ENCODE results near the gene CDC37L1.
"Not testable (repeated sequence)": the region's sequence is repeated elsewhere in the genome, so short reads cannot be mapped to it uniquely, and the experiment has no call there.

Gene CDC37L1

DNA sequence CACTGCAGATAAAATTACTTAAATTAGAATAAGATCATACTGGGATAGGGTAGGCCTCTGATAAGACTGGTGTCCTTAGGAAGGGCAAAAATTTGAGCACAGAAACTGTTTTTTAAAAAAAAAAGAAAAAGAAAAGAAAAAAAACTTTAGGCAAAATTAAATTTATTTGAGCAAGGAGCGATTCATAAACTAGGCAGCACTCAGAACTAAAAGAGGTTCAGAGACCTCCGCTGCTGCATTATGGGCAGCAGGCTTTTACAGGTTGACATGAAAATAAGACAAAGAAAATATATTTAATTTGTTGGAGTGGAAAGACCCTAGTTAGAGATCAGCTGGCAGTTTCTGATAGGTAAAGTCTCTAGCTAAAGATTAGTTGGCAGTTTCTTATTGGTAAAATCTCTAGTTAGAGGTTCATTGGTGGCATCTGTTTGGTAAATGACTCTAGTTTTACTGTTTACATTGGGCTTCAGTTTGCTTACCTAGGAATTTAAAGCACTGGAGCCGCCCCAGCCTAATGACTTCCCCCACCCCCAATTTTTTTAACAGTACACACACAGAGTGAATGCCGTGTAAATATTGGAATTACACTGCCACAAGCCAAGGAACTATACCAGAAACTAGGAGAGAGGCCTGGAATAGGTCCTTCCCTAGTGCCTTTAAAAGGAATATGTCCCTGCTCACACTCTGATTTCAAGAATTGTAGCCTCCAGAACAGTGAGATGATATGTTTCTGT is 21.8 kb upstream of the CDC37L1 start:
- H3K27ac ChIP-seq (ENCODE audit: low read depth, low read length) = no peak overlapping the region
- peaks cover 0 to 9% (median 7%) of the 10 kb centered on the region in 5 donors for H3K4me1 ChIP-seq (ENCODE audit: control insufficient read depth in 5 of 5, insufficient read depth in 5 of 5, low read length in 5 of 5)
- no peaks in the 10 kb centered on the region for H3K27me3 ChIP-seq (ENCODE audit: control insufficient read depth in 5 of 5, insufficient read depth in 4 of 5, low read length in 5 of 5)
- H3K36me3 ChIP-seq (ENCODE audit: control insufficient read depth in 5 of 5, insufficient read depth in 5 of 5, low read length in 5 of 5) = no peaks in the 10 kb centered on the region
- H3K4me3 ChIP-seq (ENCODE audit: low read depth in 1 of 5, low read length in 5 of 5) = no peak overlapping the region
- no peak overlapping the region for H3K9ac ChIP-seq (ENCODE audit: low read length in 5 of 5)
- H3K9me3 ChIP-seq (ENCODE audit: control insufficient read depth in 5 of 5, low read length in 5 of 5) = no peaks in the 10 kb centered on the region

DNA sequence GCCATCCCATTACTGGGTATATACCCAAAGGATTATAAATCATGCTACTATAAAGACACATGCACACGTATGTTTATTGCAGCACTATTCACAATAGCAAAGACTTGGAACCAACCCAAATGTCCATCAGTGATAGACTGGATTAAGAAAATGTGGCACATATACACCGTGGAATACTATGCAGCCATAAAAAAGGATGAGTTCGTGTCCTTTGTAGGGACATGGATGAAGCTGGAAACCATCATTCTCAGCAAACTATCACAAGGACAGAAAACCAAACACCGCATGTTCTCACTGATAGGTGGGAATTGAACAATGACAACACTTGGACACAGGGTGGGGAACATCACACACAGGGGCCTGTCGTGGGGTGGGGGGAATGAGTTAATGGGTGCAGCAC is 18.7 kb upstream of the CDC37L1 start:
- not testable (repeated sequence) for H3K9me3 ChIP-seq (ENCODE audit: control insufficient read depth in 5 of 5, low read length in 5 of 5); H3K4me3 ChIP-seq (ENCODE audit: low read depth in 1 of 5, low read length in 5 of 5); H3K27ac ChIP-seq (ENCODE audit: low read depth, low read length); H3K9ac ChIP-seq (ENCODE audit: low read length in 5 of 5); H3K36me3 ChIP-seq (ENCODE audit: control insufficient read depth in 5 of 5, insufficient read depth in 5 of 5, low read length in 5 of 5); H3K27me3 ChIP-seq (ENCODE audit: control insufficient read depth in 5 of 5, insufficient read depth in 4 of 5, low read length in 5 of 5)
- peaks cover 4 to 38% (median 35%) of the 10 kb centered on the region in 5 donors for H3K4me1 ChIP-seq (ENCODE audit: control insufficient read depth in 5 of 5, insufficient read depth in 5 of 5, low read length in 5 of 5)

DNA sequence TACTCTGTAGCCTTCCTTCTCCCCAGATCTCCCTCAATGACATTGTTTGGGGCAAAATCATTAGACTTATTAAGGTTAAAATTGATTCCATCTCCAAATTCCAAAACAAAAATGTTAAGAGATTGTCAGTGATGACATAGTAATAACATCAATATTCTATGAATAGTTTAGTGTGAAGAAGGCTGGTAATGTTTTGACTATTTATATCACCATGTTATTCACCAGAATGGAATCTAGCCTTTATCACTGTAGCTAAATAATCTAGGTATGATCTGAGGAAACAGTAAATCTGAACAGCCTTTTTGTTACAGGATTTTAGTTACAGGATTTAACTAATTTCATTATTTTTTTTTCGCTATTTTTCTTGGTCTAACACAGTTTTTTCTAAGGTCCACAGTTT is 18.2 kb upstream of the CDC37L1 start:
- H3K36me3 ChIP-seq (ENCODE audit: control insufficient read depth in 5 of 5, insufficient read depth in 5 of 5, low read length in 5 of 5) = no peaks in the 10 kb centered on the region
- no peak overlapping the region for H3K27ac ChIP-seq (ENCODE audit: low read depth, low read length)
- no peaks in the 10 kb centered on the region for H3K9me3 ChIP-seq (ENCODE audit: control insufficient read depth in 5 of 5, low read length in 5 of 5)
- H3K4me1 ChIP-seq (ENCODE audit: control insufficient read depth in 5 of 5, insufficient read depth in 5 of 5, low read length in 5 of 5) = peaks cover 4 to 43% (median 40%) of the 10 kb centered on the region in 5 donors
- H3K9ac ChIP-seq (ENCODE audit: low read length in 5 of 5) = no peak overlapping the region
- H3K4me3 ChIP-seq (ENCODE audit: low read depth in 1 of 5, low read length in 5 of 5) = no peak overlapping the region
- no peaks in the 10 kb centered on the region for H3K27me3 ChIP-seq (ENCODE audit: control insufficient read depth in 5 of 5, insufficient read depth in 4 of 5, low read length in 5 of 5)

DNA sequence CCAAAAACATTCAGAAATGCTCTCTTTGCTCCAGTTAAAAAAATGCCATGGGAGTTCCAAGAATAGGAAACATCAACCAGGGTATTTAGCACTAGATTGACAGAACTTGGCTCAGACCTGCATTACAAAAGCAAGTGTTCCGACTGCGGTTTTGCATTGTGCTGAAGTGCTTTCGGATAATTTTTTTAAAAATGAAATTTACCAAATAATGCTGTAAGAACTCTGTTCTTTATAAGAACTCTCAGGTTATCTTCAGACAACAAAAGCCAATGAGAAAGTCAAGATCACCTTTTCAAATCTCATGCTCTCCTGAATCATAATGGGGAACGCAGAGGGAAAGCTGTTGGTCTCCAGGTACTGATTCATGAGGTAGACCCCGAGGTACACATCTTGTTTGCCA is 17.8 kb upstream of the CDC37L1 start:
- H3K9ac ChIP-seq (ENCODE audit: low read length in 5 of 5) = peak overlapping the region in 4 of 5 donors; percentile 2 to 81 (median 74)
- peak overlapping the region; percentile 64 to 79 (median 73) for H3K4me3 ChIP-seq (ENCODE audit: low read depth in 1 of 5, low read length in 5 of 5)
- H3K27ac ChIP-seq (ENCODE audit: low read depth, low read length) = peak overlapping the region; percentile 26
- peaks cover 4 to 45% (median 43%) of the 10 kb centered on the region in 5 donors for H3K4me1 ChIP-seq (ENCODE audit: control insufficient read depth in 5 of 5, insufficient read depth in 5 of 5, low read length in 5 of 5)
- no peaks in the 10 kb centered on the region for H3K9me3 ChIP-seq (ENCODE audit: control insufficient read depth in 5 of 5, low read length in 5 of 5)
- H3K27me3 ChIP-seq (ENCODE audit: control insufficient read depth in 5 of 5, insufficient read depth in 4 of 5, low read length in 5 of 5) = no peaks in the 10 kb centered on the region
- no peaks in the 10 kb centered on the region for H3K36me3 ChIP-seq (ENCODE audit: control insufficient read depth in 5 of 5, insufficient read depth in 5 of 5, low read length in 5 of 5)

DNA sequence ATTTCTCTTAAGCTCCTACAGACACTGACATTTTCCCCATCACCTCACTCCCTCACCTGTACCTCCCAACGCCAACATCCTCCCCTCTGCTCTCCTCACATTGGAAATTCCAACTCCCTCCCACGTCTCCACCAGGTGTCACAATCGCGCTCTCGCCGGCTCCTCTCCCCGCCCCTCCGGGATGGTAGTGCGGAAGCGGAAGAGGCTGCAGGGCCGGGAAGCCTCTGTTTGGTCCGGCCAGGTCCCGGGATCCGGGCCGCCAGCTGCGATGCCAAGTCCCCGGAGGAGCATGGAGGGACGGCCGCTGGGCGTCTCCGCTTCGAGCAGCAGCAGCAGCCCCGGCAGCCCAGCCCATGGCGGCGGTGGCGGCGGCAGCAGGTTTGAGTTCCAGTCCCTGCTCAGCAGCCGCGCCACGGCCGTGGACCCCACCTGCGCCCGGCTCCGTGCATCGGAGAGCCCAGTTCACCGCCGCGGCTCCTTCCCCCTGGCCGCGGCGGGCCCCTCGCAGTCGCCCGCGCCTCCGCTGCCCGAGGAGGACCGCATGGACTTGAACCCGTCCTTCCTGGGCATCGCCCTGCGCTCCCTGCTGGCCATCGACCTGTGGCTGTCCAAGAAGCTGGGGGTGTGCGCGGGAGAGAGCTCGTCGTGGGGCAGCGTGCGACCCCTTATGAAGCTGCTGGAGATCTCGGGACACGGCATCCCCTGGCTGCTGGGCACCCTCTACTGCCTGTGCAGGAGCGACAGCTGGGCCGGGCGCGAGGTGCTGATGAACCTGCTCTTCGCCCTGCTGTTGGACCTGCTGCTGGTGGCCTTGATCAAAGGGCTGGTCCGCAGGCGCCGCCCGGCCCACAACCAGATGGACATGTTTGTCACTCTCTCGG is 17.0 kb upstream of the CDC37L1 start, which contains the start of gene PLPP6:
Gene PLPP6 (plus strand): TSS at position 187 of the 881 bp plus-strand sequence. CDS start 82 bp downstream, at position 269.
- Histone ChIP-seq H3K36me3 (ENCODE audit: control insufficient read depth in 5 of 5, insufficient read depth in 5 of 5, low read length in 5 of 5) (no peaks in the 10 kb centered on the region), H3K4me3 (ENCODE audit: low read depth in 1 of 5, low read length in 5 of 5) (peak within 1 kb of the TSS; percentile 64 to 79 (median 73)), H3K9ac (ENCODE audit: low read length in 5 of 5) (peak within 1 kb of the TSS; percentile 48 to 81 (median 77)), H3K9me3 (ENCODE audit: control insufficient read depth in 5 of 5, low read length in 5 of 5) (no peaks in the 10 kb centered on the region), H3K27ac (ENCODE audit: low read depth, low read length) (peak within 1 kb of the TSS; percentile 65), H3K4me1 (ENCODE audit: control insufficient read depth in 5 of 5, insufficient read depth in 5 of 5, low read length in 5 of 5) (peaks cover 4 to 47% (median 43%) of the 10 kb centered on the region in 5 donors), H3K27me3 (ENCODE audit: control insufficient read depth in 5 of 5, insufficient read depth in 4 of 5, low read length in 5 of 5) (no peaks in the 10 kb centered on the region)

DNA sequence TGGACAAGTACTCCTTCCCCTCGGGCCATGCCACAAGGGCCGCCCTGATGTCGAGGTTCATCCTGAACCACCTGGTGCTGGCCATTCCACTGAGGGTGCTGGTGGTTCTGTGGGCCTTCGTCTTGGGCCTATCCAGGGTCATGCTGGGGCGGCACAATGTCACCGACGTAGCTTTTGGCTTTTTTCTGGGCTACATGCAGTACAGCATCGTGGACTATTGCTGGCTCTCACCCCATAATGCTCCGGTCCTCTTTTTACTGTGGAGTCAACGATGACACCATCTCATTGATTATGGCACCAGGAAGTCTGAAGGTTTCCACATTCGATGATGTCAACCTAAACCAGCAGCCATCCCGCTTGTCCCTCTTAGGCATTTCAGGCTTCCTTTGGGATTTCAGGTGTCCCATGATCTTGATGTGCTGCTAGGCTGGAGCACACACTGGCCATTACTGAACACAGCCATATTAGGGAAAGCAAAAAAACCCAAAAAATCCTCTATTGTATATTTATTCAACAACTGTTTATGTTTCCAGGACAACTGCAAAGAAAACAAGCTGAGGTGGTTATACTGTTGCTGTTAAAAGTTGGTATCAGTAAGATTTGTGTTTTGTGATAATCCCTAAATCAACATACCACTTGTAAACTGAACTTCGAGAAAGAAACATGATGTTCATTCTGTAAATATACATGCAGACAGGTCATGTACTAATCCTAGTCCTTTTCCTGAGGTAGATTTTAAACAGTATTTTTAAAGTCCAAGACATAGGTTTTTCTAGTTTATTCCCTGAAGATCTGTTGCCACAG is 16.2 kb upstream of the CDC37L1 start:
- no peaks in the 10 kb centered on the region for H3K27me3 ChIP-seq (ENCODE audit: control insufficient read depth in 5 of 5, insufficient read depth in 4 of 5, low read length in 5 of 5)
- H3K9ac ChIP-seq (ENCODE audit: low read length in 5 of 5) = peak overlapping the region in 2 of 5 donors; percentile 71 to 81
- H3K4me3 ChIP-seq (ENCODE audit: low read depth in 1 of 5, low read length in 5 of 5) = peak overlapping the region; percentile 59 to 79 (median 73)
- peak overlapping the region; percentile 65 for H3K27ac ChIP-seq (ENCODE audit: low read depth, low read length)
- peaks cover 4 to 47% (median 43%) of the 10 kb centered on the region in 5 donors for H3K4me1 ChIP-seq (ENCODE audit: control insufficient read depth in 5 of 5, insufficient read depth in 5 of 5, low read length in 5 of 5)
- H3K9me3 ChIP-seq (ENCODE audit: control insufficient read depth in 5 of 5, low read length in 5 of 5) = no peaks in the 10 kb centered on the region
- H3K36me3 ChIP-seq (ENCODE audit: control insufficient read depth in 5 of 5, insufficient read depth in 5 of 5, low read length in 5 of 5) = no peaks in the 10 kb centered on the region

DNA sequence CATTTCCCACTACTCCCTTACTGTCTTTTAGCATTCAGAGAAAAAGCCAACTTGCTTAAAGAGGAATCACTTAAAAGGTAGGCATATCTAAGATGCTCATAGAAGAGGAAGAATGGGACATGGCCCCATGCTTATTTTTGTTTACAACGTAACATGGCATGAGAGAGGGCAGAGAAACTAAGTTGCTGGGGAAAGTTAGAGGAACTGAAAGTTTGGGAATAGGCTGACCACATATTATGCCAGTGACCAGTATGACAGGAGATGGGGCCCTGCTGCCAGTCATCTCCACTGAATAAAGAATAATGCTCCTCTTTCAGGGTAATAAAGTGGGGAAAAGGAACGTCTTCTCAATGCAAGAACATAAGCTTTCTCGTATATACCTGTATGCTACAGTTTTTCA is 15.4 kb upstream of the CDC37L1 start:
- Histone ChIP-seq H3K4me3 (ENCODE audit: low read depth in 1 of 5, low read length in 5 of 5) (no peak overlapping the region), H3K27ac (ENCODE audit: low read depth, low read length) (peak overlapping the region; percentile 25), H3K9me3 (ENCODE audit: control insufficient read depth in 5 of 5, low read length in 5 of 5) (no peaks in the 10 kb centered on the region), H3K36me3 (ENCODE audit: control insufficient read depth in 5 of 5, insufficient read depth in 5 of 5, low read length in 5 of 5) (no peaks in the 10 kb centered on the region), H3K27me3 (ENCODE audit: control insufficient read depth in 5 of 5, insufficient read depth in 4 of 5, low read length in 5 of 5) (no peaks in the 10 kb centered on the region), H3K4me1 (ENCODE audit: control insufficient read depth in 5 of 5, insufficient read depth in 5 of 5, low read length in 5 of 5) (peaks cover 4 to 47% (median 43%) of the 10 kb centered on the region in 5 donors), H3K9ac (ENCODE audit: low read length in 5 of 5) (peak overlapping the region in 1 of 5 donors; percentile 35)

DNA sequence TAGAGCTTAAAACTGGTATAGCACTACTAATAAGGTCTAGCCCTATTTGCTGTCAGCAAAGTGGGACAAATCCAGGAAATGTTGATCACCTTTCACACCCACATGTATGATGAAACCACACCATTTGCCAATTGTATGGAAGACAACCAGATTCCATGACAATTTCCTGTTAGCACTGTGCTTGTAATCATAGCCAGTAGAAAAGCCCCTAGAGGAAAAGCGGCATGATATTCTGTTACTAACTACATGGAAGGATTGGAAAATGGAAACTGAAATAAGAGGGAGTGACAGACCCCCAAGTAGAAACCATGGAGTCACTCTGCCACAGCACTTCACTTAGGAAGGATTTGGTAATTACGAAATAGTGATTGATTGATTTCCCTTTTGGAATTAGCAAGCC is 14.0 kb upstream of the CDC37L1 start:
- no peak overlapping the region for H3K9ac ChIP-seq (ENCODE audit: low read length in 5 of 5)
- peak overlapping the region in 3 of 5 donors; percentile 62 to 83 (median 69) for H3K4me3 ChIP-seq (ENCODE audit: low read depth in 1 of 5, low read length in 5 of 5)
- H3K9me3 ChIP-seq (ENCODE audit: control insufficient read depth in 5 of 5, low read length in 5 of 5) = no peaks in the 10 kb centered on the region
- no peaks in the 10 kb centered on the region for H3K36me3 ChIP-seq (ENCODE audit: control insufficient read depth in 5 of 5, insufficient read depth in 5 of 5, low read length in 5 of 5)
- no peaks in the 10 kb centered on the region for H3K27me3 ChIP-seq (ENCODE audit: control insufficient read depth in 5 of 5, insufficient read depth in 4 of 5, low read length in 5 of 5)
- H3K27ac ChIP-seq (ENCODE audit: low read depth, low read length) = peak overlapping the region; percentile 77
- peaks cover 4 to 47% (median 43%) of the 10 kb centered on the region in 5 donors for H3K4me1 ChIP-seq (ENCODE audit: control insufficient read depth in 5 of 5, insufficient read depth in 5 of 5, low read length in 5 of 5)

DNA sequence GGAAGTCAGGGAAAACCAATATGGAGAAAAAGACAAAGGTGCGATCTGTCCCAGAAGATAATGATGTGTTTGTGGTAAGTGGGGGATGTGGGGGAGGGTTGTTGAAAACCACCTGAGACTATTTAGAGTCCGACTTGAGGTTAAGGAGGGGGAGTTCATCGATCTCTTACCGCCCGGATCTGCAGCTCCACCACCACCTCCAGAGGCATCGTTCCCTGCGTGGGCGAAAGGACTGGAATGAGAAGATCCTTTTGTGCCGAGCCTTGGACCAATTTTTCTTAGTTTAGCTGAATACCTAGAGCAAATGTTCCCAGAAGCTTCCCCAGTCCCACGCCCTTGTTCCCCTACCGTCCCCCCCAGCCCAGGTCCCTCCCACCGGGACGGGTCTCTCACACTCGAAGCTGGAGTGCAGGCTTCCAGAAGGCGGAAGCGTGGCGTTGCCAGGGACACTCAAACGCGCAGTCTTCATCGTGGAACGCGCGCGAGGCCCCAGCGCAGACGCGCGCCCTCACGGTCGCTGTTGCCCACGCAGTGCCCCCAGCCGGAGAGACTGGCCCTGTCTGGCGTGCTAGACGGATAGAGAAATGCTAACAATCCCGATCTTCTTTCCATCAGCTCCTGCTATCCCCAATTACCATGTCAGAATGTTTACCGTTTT is 13.2 kb upstream of the CDC37L1 start, which contains the start of gene SPATA6L:
Gene SPATA6L (minus strand): TSS at position 439 of the 658 bp plus-strand sequence. CDS start 230 bp downstream, at position 209.
- Histone ChIP-seq H3K9ac (ENCODE audit: low read length in 5 of 5) (peak within 1 kb of the TSS; percentile 31 to 79 (median 66)), H3K27me3 (ENCODE audit: control insufficient read depth in 5 of 5, insufficient read depth in 4 of 5, low read length in 5 of 5) (no peaks in the 10 kb centered on the region), H3K9me3 (ENCODE audit: control insufficient read depth in 5 of 5, low read length in 5 of 5) (no peaks in the 10 kb centered on the region), H3K4me3 (ENCODE audit: low read depth in 1 of 5, low read length in 5 of 5) (peak within 1 kb of the TSS; percentile 62 to 83 (median 69)), H3K36me3 (ENCODE audit: control insufficient read depth in 5 of 5, insufficient read depth in 5 of 5, low read length in 5 of 5) (no peaks in the 10 kb centered on the region), H3K27ac (ENCODE audit: low read depth, low read length) (peak within 1 kb of the TSS; percentile 77), H3K4me1 (ENCODE audit: control insufficient read depth in 5 of 5, insufficient read depth in 5 of 5, low read length in 5 of 5) (peaks cover 4 to 47% (median 43%) of the 10 kb centered on the region in 5 donors)
